ENCODE results near the gene EFEMP1. TPM values are rescaled to one million over a fixed set of nuclear protein-coding genes. Genes with fewer than 3 reads are reported as not detected.

EFEMP1 gene
- total RNA-seq, 4 donors from 2014 or later = 57.3 to 113 (median 81.2) TPM

DNA sequence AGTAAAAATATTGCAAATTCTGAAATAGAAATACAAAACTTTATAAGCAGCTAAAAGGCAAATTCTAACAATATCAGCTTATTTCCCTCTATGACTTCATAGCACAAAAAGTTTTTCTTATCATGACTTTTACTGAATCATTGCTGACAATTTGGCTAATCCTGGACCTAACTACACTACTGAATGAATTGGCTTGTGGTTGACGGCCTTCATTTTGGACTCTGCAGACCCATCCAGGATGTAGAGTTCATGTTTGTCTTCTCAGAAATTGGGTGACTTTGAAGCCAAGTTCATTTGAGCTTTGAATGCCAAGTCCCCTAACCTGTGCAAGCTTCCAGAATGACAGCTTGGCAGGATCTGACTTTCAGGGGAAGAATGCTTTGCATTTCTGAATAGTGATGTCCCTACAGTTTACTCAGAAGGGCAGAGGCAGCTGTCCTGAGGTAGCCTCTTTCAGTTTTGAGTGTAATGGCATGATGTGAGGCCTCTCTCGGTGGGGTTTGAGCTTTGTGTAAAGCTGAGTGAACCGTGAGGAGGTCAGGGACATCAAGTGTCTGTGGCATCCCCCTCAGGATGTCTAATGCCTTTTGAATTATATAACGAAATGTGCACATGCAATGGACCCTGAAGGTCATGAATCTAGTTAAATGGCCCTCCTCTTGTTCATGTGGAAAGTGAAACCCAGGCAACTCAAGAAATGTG is 48.0 kb downstream of the EFEMP1 start:
- Histone ChIP-seq H3K4me1 (no peaks in the 10 kb centered on the region), H3K4me3 (no peak overlapping the region), H3K9me3 (no peaks in the 10 kb centered on the region), H3K27ac (replicated peaks in 1 of 4) (no peak overlapping the region), H3K36me3 (no peaks in the 10 kb centered on the region), H3K27me3 (no peaks in the 10 kb centered on the region)
- DNase-seq (ENCODE audit: extremely low spot score) = no peak
- intact Hi-C loops (cut with DNase I) = no loop called here
- no peak for TF ChIP-seq EP300 (IDR thresholded peaks at IDR 0.05)
- TF ChIP-seq, protein P1, sequence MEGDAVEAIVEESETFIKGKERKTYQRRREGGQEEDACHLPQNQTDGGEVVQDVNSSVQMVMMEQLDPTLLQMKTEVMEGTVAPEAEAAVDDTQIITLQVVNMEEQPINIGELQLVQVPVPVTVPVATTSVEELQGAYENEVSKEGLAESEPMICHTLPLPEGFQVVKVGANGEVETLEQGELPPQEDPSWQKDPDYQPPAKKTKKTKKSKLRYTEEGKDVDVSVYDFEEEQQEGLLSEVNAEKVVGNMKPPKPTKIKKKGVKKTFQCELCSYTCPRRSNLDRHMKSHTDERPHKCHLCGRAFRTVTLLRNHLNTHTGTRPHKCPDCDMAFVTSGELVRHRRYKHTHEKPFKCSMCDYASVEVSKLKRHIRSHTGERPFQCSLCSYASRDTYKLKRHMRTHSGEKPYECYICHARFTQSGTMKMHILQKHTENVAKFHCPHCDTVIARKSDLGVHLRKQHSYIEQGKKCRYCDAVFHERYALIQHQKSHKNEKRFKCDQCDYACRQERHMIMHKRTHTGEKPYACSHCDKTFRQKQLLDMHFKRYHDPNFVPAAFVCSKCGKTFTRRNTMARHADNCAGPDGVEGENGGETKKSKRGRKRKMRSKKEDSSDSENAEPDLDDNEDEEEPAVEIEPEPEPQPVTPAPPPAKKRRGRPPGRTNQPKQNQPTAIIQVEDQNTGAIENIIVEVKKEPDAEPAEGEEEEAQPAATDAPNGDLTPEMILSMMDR (IDR thresholded peaks at IDR 0.05) = no peak
- no peak for TF ChIP-seq POLR2A (IDR thresholded peaks at IDR 0.05; ENCODE audit: low read depth)
- no peak for TF ChIP-seq POLR2AphosphoS5 (IDR thresholded peaks at IDR 0.05)
- 86% methylated on average over 4 of the region's 4 CpGs for WGBS

DNA sequence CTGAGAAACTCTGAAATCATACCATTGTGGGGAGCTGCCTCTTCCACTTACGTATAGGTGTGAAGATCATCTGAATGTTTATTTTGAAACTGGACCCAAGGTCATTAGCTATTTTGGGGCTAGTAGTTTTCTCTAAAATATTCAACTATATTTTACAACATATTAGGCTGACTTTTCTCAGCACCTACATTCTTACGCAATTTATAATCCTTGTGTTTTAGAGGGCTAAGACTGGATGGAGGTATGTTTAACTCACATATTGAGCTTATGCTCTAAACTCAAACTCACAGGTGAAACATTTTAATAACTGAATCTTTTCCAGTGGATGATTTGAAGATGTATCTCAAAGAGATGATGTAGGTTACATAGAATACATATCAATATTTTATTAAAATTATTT is 49.2 kb downstream of the EFEMP1 start:
- TF ChIP-seq POLR2A (IDR thresholded peaks at IDR 0.05; ENCODE audit: low read depth) (no peak), POLR2AphosphoS5 (IDR thresholded peaks at IDR 0.05) (no peak), EP300 (IDR thresholded peaks at IDR 0.05) (no peak)
- TF ChIP-seq, protein P1 (IDR thresholded peaks at IDR 0.05) = no peak
- Histone ChIP-seq H3K27ac (replicated peaks in 1 of 4) (no peak overlapping the region), H3K27me3 (no peaks in the 10 kb centered on the region), H3K9me3 (no peaks in the 10 kb centered on the region), H3K4me3 (no peak overlapping the region), H3K36me3 (no peaks in the 10 kb centered on the region), H3K4me1 (no peaks in the 10 kb centered on the region)
- DNase-seq (ENCODE audit: extremely low spot score) = no peak
- intact Hi-C loops (cut with DNase I) = no loop called here
- 93% methylated on average over 2 of the region's 2 CpGs for WGBS

DNA sequence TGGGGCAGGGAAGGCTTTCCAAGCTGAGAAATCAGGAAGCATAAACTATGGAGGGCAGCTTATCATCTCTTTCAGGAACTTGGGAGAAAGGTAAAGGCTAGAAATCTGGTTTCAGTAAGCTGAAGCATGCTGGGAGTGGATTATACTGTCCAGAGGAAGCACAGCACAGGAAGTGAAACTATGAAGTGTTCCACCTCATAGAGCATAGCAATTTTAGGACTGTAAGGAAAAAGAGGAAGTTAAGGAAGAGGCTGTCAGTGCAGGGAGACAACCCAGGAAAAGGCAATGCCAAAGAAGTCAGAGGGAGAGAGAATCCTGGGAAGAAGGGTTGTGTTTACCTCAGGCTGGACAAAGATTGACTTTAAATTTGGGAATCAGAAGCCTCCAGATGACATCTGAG is 51.9 kb downstream of the EFEMP1 start:
- H3K9me3 ChIP-seq = no peaks in the 10 kb centered on the region
- no peaks in the 10 kb centered on the region for H3K27me3 ChIP-seq
- no peak for DNase-seq (ENCODE audit: extremely low spot score)
- no peaks in the 10 kb centered on the region for H3K36me3 ChIP-seq
- H3K4me1 ChIP-seq = no peaks in the 10 kb centered on the region
- H3K4me3 ChIP-seq = no peak overlapping the region
- no peak for TF ChIP-seq POLR2AphosphoS5 (IDR thresholded peaks at IDR 0.05)
- no peak for TF ChIP-seq EP300 (IDR thresholded peaks at IDR 0.05)
- TF ChIP-seq, protein P1 (IDR thresholded peaks at IDR 0.05) = no peak
- TF ChIP-seq POLR2A (IDR thresholded peaks at IDR 0.05; ENCODE audit: low read depth) = no peak
- intact Hi-C loops (cut with DNase I) = no loop called here
- H3K27ac ChIP-seq (replicated peaks in 1 of 4) = no peak overlapping the region

DNA sequence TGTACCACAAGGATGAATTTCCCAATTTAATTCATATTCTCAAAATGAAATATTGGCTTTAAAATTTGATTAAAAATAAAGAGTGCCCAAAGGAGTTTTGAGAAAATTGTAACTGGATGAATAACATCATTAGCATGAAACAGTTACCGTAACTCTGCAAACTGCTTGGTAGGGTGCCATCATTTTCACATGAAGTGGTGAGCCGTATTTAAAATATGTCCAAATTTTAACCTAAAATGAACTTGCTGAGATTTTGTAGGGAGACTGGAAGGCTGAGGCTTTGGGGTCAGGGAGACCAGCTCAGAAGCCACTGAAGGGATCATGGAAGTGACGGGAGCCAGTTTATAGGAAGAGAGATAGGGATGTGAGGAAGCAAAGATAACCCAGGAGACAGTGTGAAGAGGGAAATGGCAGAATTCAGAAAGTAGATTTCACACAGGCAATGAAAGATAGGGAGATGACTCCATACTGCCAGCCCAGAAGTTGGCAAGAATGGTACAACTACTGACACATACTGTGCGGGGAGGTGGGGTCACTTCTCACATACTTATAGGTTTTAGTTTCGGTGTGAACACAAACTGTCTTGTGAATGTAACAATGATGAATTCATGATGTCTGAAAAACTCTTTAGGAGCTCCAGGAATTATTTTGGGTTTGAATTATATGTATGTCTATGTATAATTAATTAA is 53.8 kb downstream of the EFEMP1 start:
- Histone ChIP-seq H3K27ac (replicated peaks in 1 of 4) (no peak overlapping the region), H3K4me1 (no peaks in the 10 kb centered on the region), H3K4me3 (no peak overlapping the region), H3K27me3 (no peaks in the 10 kb centered on the region), H3K9me3 (no peaks in the 10 kb centered on the region), H3K36me3 (no peaks in the 10 kb centered on the region)
- no peak for DNase-seq (ENCODE audit: extremely low spot score)
- intact Hi-C loops (cut with DNase I) = no loop called here
- TF ChIP-seq POLR2AphosphoS5 (IDR thresholded peaks at IDR 0.05) = no peak
- TF ChIP-seq EP300 (IDR thresholded peaks at IDR 0.05) = no peak
- TF ChIP-seq, protein P1 (IDR thresholded peaks at IDR 0.05) = no peak
- no peak for TF ChIP-seq POLR2A (IDR thresholded peaks at IDR 0.05; ENCODE audit: low read depth)
- 78% methylated on average over 5 of the region's 5 CpGs for WGBS
